K562 (cell line): ENCODE data around the gene COL6A1. TPM values are rescaled to one million over a fixed set of nuclear protein-coding genes. Genes with fewer than 3 reads are reported as not detected.

Experiments
- ATAC-seq: fragments of 200-7000 bp; cut with Tn5 transposase; 3 replicates; pipeline ENCODE4 v1.9.1; 2020; ENCODE audit warnings: moderate library complexity
- BruUV-seq: library from RNA; stranded (reverse); fragments of 400-500 nt; replicated peaks from 2 replicates; lab custom pipeline; 2021; lab: Mats Ljungman, UMichigan
- CTCF ChIA-PET: fragments of 300-600 bp; formaldehyde crosslinking; extraction: SDS; loops from one replicate; lab custom pipeline; 2021; ENCODE audit warnings: low intra/inter-chr PET ratio; lab: Yijun Ruan, JAX
- POLR2A ChIA-PET: fragments of 300-600, 350-650 bp; sonication (Branson Sonifier 250); formaldehyde crosslinking; extraction: SDS; loops from one replicate; lab custom pipeline; 2021; ENCODE audit warnings: antibody characterized with exemption, inconsistent platforms; lab: Yijun Ruan, JAX
- DNase-seq, 4 experiments: peaks; one replicate each; pipeline versions ENCODE4 v3.0.0 to v3.0.0-alpha.2; 2011 to 2018; ENCODE audit warnings: low spot score in 3 of 4, mixed read lengths in 3 of 4; ENCODE audit errors: extremely low read depth in 1 of 4
- FAIRE-seq: peaks from 2 replicates; lab custom pipeline; 2011; peaks lifted over from hg19 to GRCh38; lab: Jason Lieb, UNC
- H2AFZ ChIP-seq: 2 replicates; pipeline ENCODE4 v1.6.0; 2011; ENCODE audit warnings: low read depth, low read length, control low read depth, inconsistent platforms
- H3K27ac ChIP-seq: fragments of 200-600 bp; 3 replicates; pipeline ENCODE4 v1.8.0; 2011; ENCODE audit warnings: low read depth, mild to moderate bottlenecking, control low read depth, inconsistent platforms, low read length, moderate library complexity, mixed read lengths; ENCODE audit errors: extremely low read depth
- H3K27me3 ChIP-seq, 2 experiments: fragments of 300-600 bp in 1 of 2; 2 replicates in 1 of 2; 3 replicates in 1 of 2; pipeline versions ENCODE4 v1.6.0 to v1.8.0; 2011; ENCODE audit warnings: inconsistent platforms in 2 of 2, low read length in 2 of 2, mild to moderate bottlenecking in 1 of 2, mixed read lengths in 1 of 2, moderate library complexity in 1 of 2; ENCODE audit not compliant: control insufficient read depth in 2 of 2, insufficient read depth in 2 of 2
- H3K36me3 ChIP-seq: fragments of 300-600 bp; 3 replicates; pipeline ENCODE4 v1.8.0; 2011; ENCODE audit warnings: mild to moderate bottlenecking, low read length, inconsistent platforms; ENCODE audit not compliant: control insufficient read depth, insufficient read depth
- H3K4me1 ChIP-seq, 2 experiments: fragments of 200-600 bp in 1 of 2; replicated peaks in 1 of 2; 2 replicates in 1 of 2; 3 replicates in 1 of 2; pipeline versions ENCODE4 v1.5.1 to v1.8.0; 2011; ENCODE audit warnings: inconsistent platforms in 2 of 2, low read length in 2 of 2, mild to moderate bottlenecking in 1 of 2, mixed read lengths in 1 of 2, moderate library complexity in 1 of 2; ENCODE audit not compliant: control insufficient read depth in 2 of 2, insufficient read depth in 2 of 2
- H3K4me2 ChIP-seq: 2 replicates; pipeline ENCODE4 v1.6.1; 2011; ENCODE audit warnings: low read length, control low read depth, inconsistent platforms, mixed read lengths; ENCODE audit not compliant: insufficient read depth
- H3K4me3 ChIP-seq: fragments of 200-600 bp; sonication (generic), shearing (Covaris generic); 2 replicates; pipeline ENCODE4 v1.5.1; 2016; ENCODE audit warnings: control low read depth, inconsistent platforms
- H3K79me2 ChIP-seq: fragments of 200-600 bp; 3 replicates; pipeline ENCODE4 v1.8.0; 2011; ENCODE audit warnings: low read length, inconsistent platforms; ENCODE audit not compliant: control insufficient read depth, insufficient read depth
- H3K9ac ChIP-seq, 2 experiments: 2 replicates each; pipeline versions ENCODE4 v1.6.0 to v1.6.1; 2011; ENCODE audit warnings: low read depth in 2 of 2, low read length in 2 of 2, control low read depth in 1 of 2, inconsistent platforms in 1 of 2, mild to moderate bottlenecking in 1 of 2, mixed read lengths in 1 of 2; ENCODE audit not compliant: insufficient read depth in 1 of 2
- H3K9me1 ChIP-seq: one replicate; pipeline ENCODE4 v1.6.0; 2011; ENCODE audit warnings: inconsistent platforms, mild to moderate bottlenecking, low read length, moderate library complexity; ENCODE audit not compliant: control insufficient read depth, insufficient read depth
- H3K9me3 ChIP-seq: replicated peaks from 2 replicates; pipeline ENCODE4 v1.5.1; 2011; ENCODE audit warnings: low read depth, low read length, inconsistent platforms; ENCODE audit not compliant: control insufficient read depth, insufficient read depth
- H4K20me1 ChIP-seq: replicated peaks from 2 replicates; pipeline ENCODE4 v1.6.1; 2011; ENCODE audit warnings: low read length, inconsistent platforms, mixed read lengths; ENCODE audit not compliant: control insufficient read depth, insufficient read depth
- ETS2 ChIP-seq: IDR thresholded peaks from 2 replicates; pipeline ENCODE4 v1.6.1; 2016; ENCODE audit warnings: borderline replicate concordance, missing genetic modification characterization, mild to moderate bottlenecking, moderate library complexity, missing compliant biosample characterization; ENCODE audit not compliant: poor library complexity, severe bottlenecking
- HDAC1 ChIP-seq, 2 experiments: fragments of 450-650 bp; IDR thresholded peaks; 2 replicates each; pipeline ENCODE4 v1.6.1; 2016 to 2017; ENCODE audit warnings: inconsistent platforms in 1 of 2, mild to moderate bottlenecking in 1 of 2, moderate library complexity in 1 of 2
- ZNF175 ChIP-seq: fragments of 200-800 bp; sonication (Bioruptor generic); IDR thresholded peaks from 2 replicates; pipeline ENCODE4 v1.6.1; 2016; ENCODE audit warnings: low read depth, mild to moderate bottlenecking, missing genetic modification characterization, missing compliant biosample characterization
- WGBS: fragments of 100-300 bp; shearing (Covaris generic); methylation state at CpG from one replicate; pipeline ENCODE4 v1.1.6; 2016; ENCODE audit warnings: low coverage, mixed read lengths; ENCODE audit not compliant: insufficient coverage; ENCODE audit errors: missing lambda C conversion rate; 5-methylcytosine and 5-hydroxymethylcytosine counted together
- in situ Hi-C: fragments of 300-500 bp; cut with MboI; formaldehyde crosslinking; loops from 4 replicates; pipeline ENCODE4 v1.15.0; 2018; ENCODE audit warnings: inconsistent platforms, mixed read lengths
- intact Hi-C: fragments of 100-400 bp; cut with micrococcal nuclease; formaldehyde crosslinking; loops from 2 replicates; pipeline ENCODE4 v1.14.2; 2022
- polyA plus RNA-seq, 8 experiments: library from polyadenylated mRNA; depleted of rRNA in 4 of 8; stranded (reverse) in 5 of 8; unstranded in 3 of 8; fragments of >200 nt; fragmentation: Nextera tagmentation in 2 of 8; fragmentation: Illumina TruSeq in 1 of 8; extraction: Ambion mirVana in 2 of 8; extraction: Trizol in 1 of 8; gene quantifications; 2 replicates each; pipeline versions ENCODE4 v1.2.1 to v1.2.3, GENCODE V29; 2011 to 2014; ENCODE audit warnings: inconsistent platforms in 1 of 8, missing spikeins in 1 of 8
- total RNA-seq, 7 experiments: library from RNA; depleted of rRNA in 6 of 7; stranded (reverse); fragments of >200 nt in 6 of 7; fragmentation: Illumina TruSeq in 2 of 7; extraction: Trizol in 2 of 7; gene quantifications; 2 replicates each; pipeline versions ENCODE4 v1.2.1 to v1.2.3, GENCODE V29; 2011 to 2021; ENCODE audit warnings: low replicate concordance in 1 of 7
- TF ChIP-seq, protein P1 (sequence below): sonication (generic); formaldehyde crosslinking; IDR thresholded peaks from 2 replicates; pipeline ENCODE4 v1.9.0; 2022; ENCODE audit warnings: mild to moderate bottlenecking, missing genetic modification reagents
- TF ChIP-seq, protein P2 (sequence below): fragments of 200-600 bp; sonication (generic); IDR thresholded peaks from one replicate; pipeline ENCODE4 v1.6.1; 2012; ENCODE audit warnings: mild to moderate bottlenecking, low read depth, low read length, inconsistent platforms
- TF ChIP-seq, protein P3 (sequence below): fragments of 450-650 bp; IDR thresholded peaks from 2 replicates; pipeline ENCODE4 v1.6.1; 2016

Gene COL6A1
- total and polyA plus RNA-seq, 9 of the 15 experiments (the other 6 are each of a cell fraction or from before 2014, with no cell fraction given): 0.07 to 1.3 (median 0.14) TPM; not detected in 3

DNA sequence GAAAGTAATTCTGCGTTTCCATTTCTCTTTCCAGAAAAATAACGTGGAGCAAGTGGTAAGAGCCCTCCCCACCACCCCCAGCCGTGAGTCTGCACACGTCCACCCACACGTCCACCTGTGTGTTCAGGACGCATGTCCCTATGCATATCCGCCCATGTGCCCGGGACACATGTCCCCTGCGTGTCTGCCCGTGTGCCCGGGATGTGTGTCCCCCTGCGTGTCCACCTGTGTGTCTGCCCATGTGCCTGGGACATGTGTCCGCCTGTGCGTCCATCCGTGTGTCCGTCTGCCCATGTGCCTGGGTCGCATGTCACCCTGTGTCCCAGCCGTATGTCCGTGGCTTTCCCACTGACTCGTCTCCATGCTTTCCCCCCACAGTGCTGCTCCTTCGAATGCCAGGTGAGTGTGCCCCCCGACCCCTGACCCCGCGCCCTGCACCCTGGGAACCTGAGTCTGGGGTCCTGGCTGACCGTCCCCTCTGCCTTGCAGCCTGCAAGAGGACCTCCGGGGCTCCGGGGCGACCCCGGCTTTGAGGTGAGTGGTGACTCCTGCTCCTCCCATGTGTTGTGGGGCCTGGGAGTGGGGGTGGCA is 5.6 kb downstream of the COL6A1 start:
- DNase-seq (no peak), FAIRE-seq (no peak), ATAC-seq (no peak)
- POLR2A ChIA-PET: no interaction called here
- in situ Hi-C loops: no loop called here
- Histone ChIP-seq H3K4me3 (no peak overlapping the region), H3K27me3 (peaks cover 43 to 81% of the 10 kb centered on the region in 2 experiments), H3K79me2 (no peaks in the 10 kb centered on the region), H4K20me1 (peaks cover 9% of the 10 kb centered on the region; the same call in 1 of the 2 replicates), H3K4me1 (peaks cover 0 to 60% of the 10 kb centered on the region in 2 experiments; a peak in 2 of 5 replicates), H3K9me3 (no peaks in the 10 kb centered on the region; the same call in 1 of the 2 replicates), H3K9me1 (peaks cover 2% of the 10 kb centered on the region), H2AFZ (no peak overlapping the region), H3K36me3 (no peaks in the 10 kb centered on the region), H3K4me2 (no peak overlapping the region), H3K27ac (no peak overlapping the region), H3K9ac (no peak overlapping the region)
- no TSS peak for BruUV-seq
- TF ChIP-seq ZNF175 (CRISPR knock-in tag) (no peak), ETS2 (tag) (no peak), HDAC1 (IDR thresholded peaks at IDR 0.05) (no peak)
- TF ChIP-seq, protein P1, sequence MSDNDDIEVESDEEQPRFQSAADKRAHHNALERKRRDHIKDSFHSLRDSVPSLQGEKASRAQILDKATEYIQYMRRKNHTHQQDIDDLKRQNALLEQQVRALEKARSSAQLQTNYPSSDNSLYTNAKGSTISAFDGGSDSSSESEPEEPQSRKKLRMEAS: 0 out of 2 replicates have a peak, but pooled peaks have one; percentile 12
- TF ChIP-seq, protein P2, sequence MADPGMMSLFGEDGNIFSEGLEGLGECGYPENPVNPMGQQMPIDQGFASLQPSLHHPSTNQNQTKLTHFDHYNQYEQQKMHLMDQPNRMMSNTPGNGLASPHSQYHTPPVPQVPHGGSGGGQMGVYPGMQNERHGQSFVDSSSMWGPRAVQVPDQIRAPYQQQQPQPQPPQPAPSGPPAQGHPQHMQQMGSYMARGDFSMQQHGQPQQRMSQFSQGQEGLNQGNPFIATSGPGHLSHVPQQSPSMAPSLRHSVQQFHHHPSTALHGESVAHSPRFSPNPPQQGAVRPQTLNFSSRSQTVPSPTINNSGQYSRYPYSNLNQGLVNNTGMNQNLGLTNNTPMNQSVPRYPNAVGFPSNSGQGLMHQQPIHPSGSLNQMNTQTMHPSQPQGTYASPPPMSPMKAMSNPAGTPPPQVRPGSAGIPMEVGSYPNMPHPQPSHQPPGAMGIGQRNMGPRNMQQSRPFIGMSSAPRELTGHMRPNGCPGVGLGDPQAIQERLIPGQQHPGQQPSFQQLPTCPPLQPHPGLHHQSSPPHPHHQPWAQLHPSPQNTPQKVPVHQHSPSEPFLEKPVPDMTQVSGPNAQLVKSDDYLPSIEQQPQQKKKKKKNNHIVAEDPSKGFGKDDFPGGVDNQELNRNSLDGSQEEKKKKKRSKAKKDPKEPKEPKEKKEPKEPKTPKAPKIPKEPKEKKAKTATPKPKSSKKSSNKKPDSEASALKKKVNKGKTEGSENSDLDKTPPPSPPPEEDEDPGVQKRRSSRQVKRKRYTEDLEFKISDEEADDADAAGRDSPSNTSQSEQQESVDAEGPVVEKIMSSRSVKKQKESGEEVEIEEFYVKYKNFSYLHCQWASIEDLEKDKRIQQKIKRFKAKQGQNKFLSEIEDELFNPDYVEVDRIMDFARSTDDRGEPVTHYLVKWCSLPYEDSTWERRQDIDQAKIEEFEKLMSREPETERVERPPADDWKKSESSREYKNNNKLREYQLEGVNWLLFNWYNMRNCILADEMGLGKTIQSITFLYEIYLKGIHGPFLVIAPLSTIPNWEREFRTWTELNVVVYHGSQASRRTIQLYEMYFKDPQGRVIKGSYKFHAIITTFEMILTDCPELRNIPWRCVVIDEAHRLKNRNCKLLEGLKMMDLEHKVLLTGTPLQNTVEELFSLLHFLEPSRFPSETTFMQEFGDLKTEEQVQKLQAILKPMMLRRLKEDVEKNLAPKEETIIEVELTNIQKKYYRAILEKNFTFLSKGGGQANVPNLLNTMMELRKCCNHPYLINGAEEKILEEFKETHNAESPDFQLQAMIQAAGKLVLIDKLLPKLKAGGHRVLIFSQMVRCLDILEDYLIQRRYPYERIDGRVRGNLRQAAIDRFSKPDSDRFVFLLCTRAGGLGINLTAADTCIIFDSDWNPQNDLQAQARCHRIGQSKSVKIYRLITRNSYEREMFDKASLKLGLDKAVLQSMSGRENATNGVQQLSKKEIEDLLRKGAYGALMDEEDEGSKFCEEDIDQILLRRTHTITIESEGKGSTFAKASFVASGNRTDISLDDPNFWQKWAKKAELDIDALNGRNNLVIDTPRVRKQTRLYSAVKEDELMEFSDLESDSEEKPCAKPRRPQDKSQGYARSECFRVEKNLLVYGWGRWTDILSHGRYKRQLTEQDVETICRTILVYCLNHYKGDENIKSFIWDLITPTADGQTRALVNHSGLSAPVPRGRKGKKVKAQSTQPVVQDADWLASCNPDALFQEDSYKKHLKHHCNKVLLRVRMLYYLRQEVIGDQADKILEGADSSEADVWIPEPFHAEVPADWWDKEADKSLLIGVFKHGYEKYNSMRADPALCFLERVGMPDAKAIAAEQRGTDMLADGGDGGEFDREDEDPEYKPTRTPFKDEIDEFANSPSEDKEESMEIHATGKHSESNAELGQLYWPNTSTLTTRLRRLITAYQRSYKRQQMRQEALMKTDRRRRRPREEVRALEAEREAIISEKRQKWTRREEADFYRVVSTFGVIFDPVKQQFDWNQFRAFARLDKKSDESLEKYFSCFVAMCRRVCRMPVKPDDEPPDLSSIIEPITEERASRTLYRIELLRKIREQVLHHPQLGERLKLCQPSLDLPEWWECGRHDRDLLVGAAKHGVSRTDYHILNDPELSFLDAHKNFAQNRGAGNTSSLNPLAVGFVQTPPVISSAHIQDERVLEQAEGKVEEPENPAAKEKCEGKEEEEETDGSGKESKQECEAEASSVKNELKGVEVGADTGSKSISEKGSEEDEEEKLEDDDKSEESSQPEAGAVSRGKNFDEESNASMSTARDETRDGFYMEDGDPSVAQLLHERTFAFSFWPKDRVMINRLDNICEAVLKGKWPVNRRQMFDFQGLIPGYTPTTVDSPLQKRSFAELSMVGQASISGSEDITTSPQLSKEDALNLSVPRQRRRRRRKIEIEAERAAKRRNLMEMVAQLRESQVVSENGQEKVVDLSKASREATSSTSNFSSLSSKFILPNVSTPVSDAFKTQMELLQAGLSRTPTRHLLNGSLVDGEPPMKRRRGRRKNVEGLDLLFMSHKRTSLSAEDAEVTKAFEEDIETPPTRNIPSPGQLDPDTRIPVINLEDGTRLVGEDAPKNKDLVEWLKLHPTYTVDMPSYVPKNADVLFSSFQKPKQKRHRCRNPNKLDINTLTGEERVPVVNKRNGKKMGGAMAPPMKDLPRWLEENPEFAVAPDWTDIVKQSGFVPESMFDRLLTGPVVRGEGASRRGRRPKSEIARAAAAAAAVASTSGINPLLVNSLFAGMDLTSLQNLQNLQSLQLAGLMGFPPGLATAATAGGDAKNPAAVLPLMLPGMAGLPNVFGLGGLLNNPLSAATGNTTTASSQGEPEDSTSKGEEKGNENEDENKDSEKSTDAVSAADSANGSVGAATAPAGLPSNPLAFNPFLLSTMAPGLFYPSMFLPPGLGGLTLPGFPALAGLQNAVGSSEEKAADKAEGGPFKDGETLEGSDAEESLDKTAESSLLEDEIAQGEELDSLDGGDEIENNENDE: no peak
- TF ChIP-seq, protein P3, sequence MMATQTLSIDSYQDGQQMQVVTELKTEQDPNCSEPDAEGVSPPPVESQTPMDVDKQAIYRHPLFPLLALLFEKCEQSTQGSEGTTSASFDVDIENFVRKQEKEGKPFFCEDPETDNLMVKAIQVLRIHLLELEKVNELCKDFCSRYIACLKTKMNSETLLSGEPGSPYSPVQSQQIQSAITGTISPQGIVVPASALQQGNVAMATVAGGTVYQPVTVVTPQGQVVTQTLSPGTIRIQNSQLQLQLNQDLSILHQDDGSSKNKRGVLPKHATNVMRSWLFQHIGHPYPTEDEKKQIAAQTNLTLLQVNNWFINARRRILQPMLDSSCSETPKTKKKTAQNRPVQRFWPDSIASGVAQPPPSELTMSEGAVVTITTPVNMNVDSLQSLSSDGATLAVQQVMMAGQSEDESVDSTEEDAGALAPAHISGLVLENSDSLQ: no peak
- intact Hi-C loops: no loop called here
- 14% methylated on average over 28 of the region's 29 CpGs for WGBS
- CTCF ChIA-PET: interaction anchor here (0.5 kb wide), 1 partner anchor 14 kb away, joined by 3 read pairs; no protein-coding TSS in a partner anchor
